Subcutaneous adipose tissue (tissue), 4 donors: ENCODE data around the gene CBFA2T2. TPM values are rescaled to one million over a fixed set of nuclear protein-coding genes. Genes with fewer than 3 reads are reported as not detected.

Experiments used
- CTCF ChIP-seq: fragments of 450-650 bp; IDR thresholded peaks from one replicate; pipeline ENCODE4 v1.5.1; 2016; ENCODE audit warnings: low read depth, mild to moderate bottlenecking, control low read depth, antibody characterized with exemption, moderate library complexity
- total RNA-seq, 4 donors: library from RNA; depleted of rRNA; stranded (reverse); fragments of >200 nt; gene quantifications; one replicate each; pipeline ENCODE4 v1.1.0, GENCODE V29; 2016

CBFA2T2 gene
- total RNA-seq, 4 donors from 2014 or later = 8.5 to 13.4 (median 10.0) TPM

- TF ChIP-seq CTCF = no peak
Observed at GRCh38 chr20:33670715-33671499, 181.0 kb downstream of the CBFA2T2 start.

GRCh38 chr20:33671573-33672288, 181.8 kb downstream of the CBFA2T2 start:
- TF ChIP-seq CTCF = no peak

GRCh38 chr20:33672426-33673113, 182.7 kb downstream of the CBFA2T2 start:
- no peak for TF ChIP-seq CTCF

GRCh38 chr20:33673114-33673409, 183.2 kb downstream of the CBFA2T2 start:
- TF ChIP-seq CTCF = no peak

- no peak for TF ChIP-seq CTCF
Observed at GRCh38 chr20:33673410-33674293, 183.8 kb downstream of the CBFA2T2 start.

GRCh38 chr20:33674294-33675135, 184.6 kb downstream of the CBFA2T2 start, which contains the start of gene NECAB3:
Gene NECAB3, minus strand, starts transcription at chr20:33674428. Its CDS starts 76 bp downstream, at chr20:33674352.
- no peak for TF ChIP-seq CTCF
